ENCODE data around the gene ZXDC. TPM values are rescaled to one million over a fixed set of nuclear protein-coding genes. Genes with fewer than 3 reads are reported as not detected.

Gene ZXDC
- total RNA-seq, 1 experiment from 2014 or later: 12.2 TPM

DNA sequence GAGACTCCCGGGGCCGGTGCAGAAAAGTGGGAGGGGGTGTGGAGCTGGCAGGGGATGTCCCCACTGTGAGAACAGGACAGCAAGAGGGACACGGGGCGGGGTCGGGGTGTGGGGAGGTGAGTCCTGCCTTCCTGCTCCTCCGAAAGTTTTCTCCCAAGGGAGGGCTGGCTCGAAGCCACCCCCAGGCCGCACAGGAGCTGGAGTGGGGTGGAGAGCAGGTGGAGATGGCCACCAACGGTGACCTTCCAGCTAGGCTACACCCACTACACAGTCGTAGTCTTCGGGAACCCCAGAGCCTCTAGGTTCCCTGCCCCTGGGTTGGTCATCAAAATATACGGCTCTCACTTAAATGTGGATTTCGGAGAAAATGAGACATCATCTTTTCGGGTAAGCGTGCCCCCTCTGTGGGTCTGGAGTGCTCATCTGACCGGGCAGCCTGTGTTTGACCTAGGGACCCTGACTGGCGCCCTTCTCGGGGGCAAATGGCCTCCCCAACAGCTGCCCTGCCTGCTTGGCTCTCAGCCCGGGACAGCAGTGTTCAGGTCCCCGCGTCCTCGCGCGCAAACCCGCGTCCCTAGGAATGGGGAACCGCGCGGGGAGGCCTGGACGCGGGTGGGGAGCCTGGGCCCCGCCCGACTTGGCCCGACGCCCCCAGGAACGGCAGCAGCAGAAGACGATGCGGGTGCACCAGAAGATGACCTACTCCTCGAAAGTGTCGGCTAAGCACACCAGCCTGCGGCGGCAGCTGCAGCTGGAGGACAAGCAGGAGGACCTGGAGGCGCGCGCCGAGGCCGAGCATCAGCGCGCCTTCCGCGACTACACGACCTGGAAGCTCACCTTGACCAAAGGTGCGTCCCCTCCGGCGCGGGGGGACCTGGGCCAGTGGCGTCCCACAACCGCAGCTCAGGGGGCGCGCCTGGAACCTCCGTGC lies 59.8 kb downstream of the ZXDC start:
- no peak for DNase-seq (ENCODE audit: low spot score)

DNA sequence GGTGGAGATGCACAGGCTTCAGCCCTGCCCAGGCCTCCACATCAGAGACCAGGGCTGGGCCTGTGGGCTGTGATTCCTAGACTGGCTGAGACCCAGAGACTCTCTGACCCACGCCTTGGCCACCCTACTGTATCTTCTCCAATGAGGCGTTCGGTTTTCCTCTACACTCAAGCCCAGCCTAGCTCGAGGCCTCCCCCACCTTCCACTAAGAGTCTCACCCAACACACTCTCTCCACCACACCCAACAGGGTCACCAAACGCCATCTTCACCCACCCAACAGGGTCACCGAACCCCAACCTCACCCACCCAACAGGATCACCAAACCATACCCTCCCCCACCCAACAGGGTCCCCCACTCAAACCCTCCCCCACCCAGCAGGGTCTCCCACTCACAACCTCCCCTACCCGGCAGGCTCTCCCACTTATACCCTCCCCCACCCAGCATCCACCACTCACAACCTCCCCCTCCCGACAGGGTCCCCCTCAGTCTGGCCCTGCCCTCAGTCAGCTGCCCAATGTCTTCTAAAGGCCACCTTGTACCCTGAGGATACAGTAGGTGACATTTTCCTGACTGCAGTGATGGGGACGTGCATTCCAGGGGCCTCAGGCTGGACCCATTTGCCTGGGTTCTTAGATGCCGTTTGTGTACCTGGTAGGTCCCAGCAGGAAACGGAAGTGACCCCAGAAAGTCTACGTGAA lies 60.6 kb downstream of the ZXDC start:
- DNase-seq (ENCODE audit: low spot score): no peak

DNA sequence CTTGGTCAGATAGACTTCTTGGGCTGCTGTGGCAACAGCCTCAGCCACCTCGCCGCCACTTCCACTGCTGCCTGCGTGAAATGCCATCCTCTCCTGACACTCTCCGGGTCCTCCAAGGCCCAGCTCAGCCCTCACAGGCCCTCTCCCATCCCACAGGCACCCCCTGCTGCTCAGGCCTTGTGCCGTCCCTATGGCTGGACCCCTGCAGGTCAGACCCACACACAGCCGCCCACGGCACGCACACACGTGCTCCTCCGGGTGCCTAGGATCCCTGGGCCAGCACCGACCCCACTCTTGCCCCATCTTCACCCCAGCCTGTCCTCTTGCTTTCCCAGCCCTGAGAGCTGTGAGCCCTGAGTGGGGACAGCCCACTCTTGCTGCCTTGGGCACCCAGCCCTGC lies 61.3 kb downstream of the ZXDC start:
- no peak for DNase-seq (ENCODE audit: low spot score)

- no peak for DNase-seq (ENCODE audit: low spot score)
Observed at GRCh38 chr3:126413693-126414080, 62.0 kb downstream of the ZXDC start.

GRCh38 chr3:126412841-126413692 lies 62.6 kb downstream of the ZXDC start:
- no peak for DNase-seq (ENCODE audit: low spot score)

GRCh38 chr3:126408099-126408498 lies 67.6 kb downstream of the ZXDC start:
- no peak for DNase-seq (ENCODE audit: low spot score)

DNA sequence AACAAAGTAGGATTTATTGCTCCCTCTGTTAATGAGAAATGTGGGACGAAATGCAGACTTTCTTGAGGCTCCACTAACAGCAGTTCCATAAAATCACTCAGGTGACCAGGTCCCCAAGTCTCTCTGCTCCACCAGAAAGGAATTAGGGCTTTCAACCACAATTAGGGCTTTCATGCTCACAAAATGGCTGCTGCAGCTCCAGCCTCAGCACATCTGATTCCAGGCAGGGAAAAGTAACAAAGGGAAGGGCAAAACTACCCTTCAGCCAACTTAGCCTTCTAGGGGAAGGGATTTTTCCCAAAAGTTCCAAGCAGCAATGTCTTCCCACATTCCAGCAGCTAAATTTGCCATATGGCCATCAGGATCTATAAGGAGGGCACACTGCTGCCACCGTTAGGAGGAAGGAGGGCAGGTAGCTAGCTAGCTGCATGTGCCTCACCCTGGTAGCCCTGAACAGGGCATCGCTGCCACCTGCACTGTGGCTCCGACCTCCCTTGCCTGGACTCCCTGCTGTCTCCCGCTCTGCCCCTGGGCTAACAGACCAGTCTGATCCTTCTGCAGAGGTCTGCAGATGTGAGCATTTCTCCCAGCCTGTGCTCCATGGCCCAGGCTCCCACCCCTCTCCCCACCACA lies 68.2 kb downstream of the ZXDC start:
- no peak for DNase-seq (ENCODE audit: low spot score)

GRCh38 chr3:126406389-126407296 lies 69.0 kb downstream of the ZXDC start:
- DNase-seq (ENCODE audit: low spot score): no peak

DNA sequence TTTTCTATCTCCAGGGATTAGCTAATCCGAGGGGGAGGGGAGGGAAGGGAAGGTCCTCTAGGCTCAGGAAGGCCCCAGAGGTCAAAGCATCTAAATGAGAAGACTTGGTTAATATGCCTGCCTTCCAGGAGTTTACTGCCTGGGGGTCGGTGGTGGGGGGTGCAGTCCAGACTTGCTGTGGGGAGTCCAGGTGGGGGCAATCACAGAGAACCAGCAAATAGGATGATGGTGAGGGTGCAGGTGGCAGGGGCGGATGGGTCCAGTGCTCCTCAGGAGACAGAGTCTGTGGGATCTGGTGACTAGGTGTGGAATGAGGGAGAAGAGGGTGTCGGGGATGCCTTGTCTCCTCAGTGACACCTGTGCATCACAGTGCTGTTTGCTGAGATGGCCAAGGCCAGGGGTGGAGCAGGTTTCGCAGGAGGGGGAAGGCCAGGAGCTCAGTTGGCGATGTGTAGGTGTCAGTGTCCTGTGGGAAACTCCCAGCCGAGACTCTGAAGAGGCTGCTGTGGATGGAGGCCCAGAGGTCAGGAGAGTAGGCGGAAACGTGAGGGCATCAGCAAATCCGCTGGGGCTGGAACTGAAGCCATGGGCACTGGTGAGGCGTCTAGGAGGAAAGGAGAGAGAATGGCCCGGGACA lies 72.9 kb downstream of the ZXDC start:
- no peak for DNase-seq (ENCODE audit: low spot score)

GRCh38 chr3:126402178-126402577 lies 73.5 kb downstream of the ZXDC start:
- DNase-seq (ENCODE audit: low spot score): no peak

DNA sequence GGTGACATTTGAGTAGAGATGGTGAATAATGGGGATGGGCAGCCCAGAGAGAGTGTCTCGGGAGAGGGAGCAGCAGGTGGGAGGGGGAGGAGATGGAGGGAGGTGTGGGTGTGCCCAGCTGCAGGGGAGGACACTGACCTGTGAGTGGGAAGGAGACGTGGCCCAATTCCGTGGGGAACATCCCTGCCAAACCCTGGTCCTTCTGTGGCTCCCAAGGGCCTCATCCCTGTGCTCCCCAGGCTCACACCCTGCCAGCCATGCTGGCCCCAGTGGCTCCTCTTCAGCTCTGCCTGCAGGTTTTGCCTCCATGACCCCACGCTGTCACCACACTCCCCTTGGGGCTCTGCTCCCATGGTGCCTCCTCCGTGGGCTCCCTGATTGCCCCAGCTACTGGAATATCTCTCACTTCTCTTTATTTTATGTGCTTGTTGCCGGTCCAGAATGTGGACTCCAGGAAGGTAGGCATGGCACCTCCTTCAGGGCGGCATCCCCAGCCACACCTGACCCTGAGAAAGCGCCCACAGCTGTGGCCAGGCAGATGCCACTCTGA lies 74.0 kb downstream of the ZXDC start:
- no peak for DNase-seq (ENCODE audit: low spot score)

GRCh38 chr3:126399756-126400155 lies 75.9 kb downstream of the ZXDC start:
- no peak for DNase-seq (ENCODE audit: low spot score)

GRCh38 chr3:126399351-126399735 lies 76.3 kb downstream of the ZXDC start:
- no peak for DNase-seq (ENCODE audit: low spot score)

GRCh38 chr3:126398423-126399350 lies 77.0 kb downstream of the ZXDC start:
- no peak for DNase-seq (ENCODE audit: low spot score)

GRCh38 chr3:126397610-126398422 lies 77.9 kb downstream of the ZXDC start:
- no peak for DNase-seq (ENCODE audit: low spot score)

- DNase-seq (ENCODE audit: low spot score): no peak
Observed at GRCh38 chr3:126396536-126396935, 79.2 kb downstream of the ZXDC start.

GRCh38 chr3:126395846-126396513 lies 79.7 kb downstream of the ZXDC start:
- no peak for DNase-seq (ENCODE audit: low spot score)

Measured in H4 (cell line).